Stomach smooth muscle (tissue), 2 donors: ENCODE data around the gene RPL7A.

Source experiments
- H3K27ac ChIP-seq: one replicate; pipeline ENCODE4 v1.7.0; 2013; ENCODE audit warnings: mild to moderate bottlenecking, low read length, inconsistent platforms
- H3K27me3 ChIP-seq, 2 donors: one replicate each; pipeline ENCODE4 v1.7.0; 2013; ENCODE audit warnings: low read length in 2 of 2; ENCODE audit not compliant: insufficient read depth in 2 of 2, control insufficient read depth in 1 of 2
- H3K36me3 ChIP-seq, 2 donors: one replicate each; pipeline ENCODE4 v1.7.0; 2013; ENCODE audit warnings: low read length in 2 of 2; ENCODE audit not compliant: control insufficient read depth in 2 of 2, insufficient read depth in 2 of 2
- H3K4me1 ChIP-seq: one replicate; pipeline ENCODE4 v1.7.0; 2013; ENCODE audit warnings: low read length; ENCODE audit not compliant: control insufficient read depth, insufficient read depth
- H3K4me3 ChIP-seq, 2 donors: one replicate each; pipeline ENCODE4 v1.7.0; 2013; ENCODE audit warnings: low read length in 2 of 2
- H3K9ac ChIP-seq, 2 donors: one replicate each; pipeline ENCODE4 v1.7.0; 2013; ENCODE audit warnings: low read length in 2 of 2, mild to moderate bottlenecking in 1 of 2
- H3K9me3 ChIP-seq, 2 donors: one replicate each; pipeline ENCODE4 v1.7.0; 2013; ENCODE audit warnings: low read length in 2 of 2; ENCODE audit not compliant: control insufficient read depth in 2 of 2
- donor health status: healthy.
- donor health status: Pancreatic carcinoma.

Gene RPL7A

GRCh38 chr9:133379153-133380086 is 31.4 kb downstream of the RPL7A start:
- H3K4me3 ChIP-seq = no peak overlapping the region
- H3K27ac ChIP-seq = no peak overlapping the region
- no peaks in the 10 kb centered on the region for H3K36me3 ChIP-seq
- no peaks in the 10 kb centered on the region for H3K27me3 ChIP-seq
- no peak overlapping the region for H3K9ac ChIP-seq
- peaks cover 0 to 4% of the 10 kb centered on the region in 2 donors for H3K9me3 ChIP-seq
- peaks cover 10% of the 10 kb centered on the region for H3K4me1 ChIP-seq

GRCh38 chr9:133380734-133381133 is 32.7 kb downstream of the RPL7A start:
- Histone ChIP-seq H3K9ac (no peak overlapping the region), H3K4me1 (peaks cover 6% of the 10 kb centered on the region), H3K4me3 (no peak overlapping the region), H3K27me3 (no peaks in the 10 kb centered on the region), H3K9me3 (peaks cover 0 to 4% of the 10 kb centered on the region in 2 donors), H3K27ac (no peak overlapping the region), H3K36me3 (no peaks in the 10 kb centered on the region)

- H3K36me3 ChIP-seq = no peaks in the 10 kb centered on the region
- H3K27ac ChIP-seq = no peak overlapping the region
- peaks cover 0 to 4% of the 10 kb centered on the region in 2 donors for H3K9me3 ChIP-seq
- H3K9ac ChIP-seq = no peak overlapping the region
- H3K27me3 ChIP-seq = no peaks in the 10 kb centered on the region
- H3K4me1 ChIP-seq = no peaks in the 10 kb centered on the region
- no peak overlapping the region for H3K4me3 ChIP-seq
Observed at GRCh38 chr9:133382507-133383141, 34.6 kb downstream of the RPL7A start.

- H3K27me3 ChIP-seq = no peaks in the 10 kb centered on the region
Observed at GRCh38 chr9:133383438-133383837, 35.4 kb downstream of the RPL7A start.

GRCh38 chr9:133384736-133385321 is 36.8 kb downstream of the RPL7A start:
- Histone ChIP-seq H3K36me3 (no peaks in the 10 kb centered on the region), H3K4me1 (no peaks in the 10 kb centered on the region), H3K27me3 (peaks cover 2 to 9% of the 10 kb centered on the region in 2 donors), H3K27ac (no peak overlapping the region), H3K9ac (no peak overlapping the region), H3K4me3 (no peak overlapping the region), H3K9me3 (no peaks in the 10 kb centered on the region)

More at GRCh38 chr9:133383438-133383837, 35.4 kb downstream of the RPL7A start:
- Histone ChIP-seq H3K9ac (no peak overlapping the region), H3K36me3 (no peaks in the 10 kb centered on the region), H3K27ac (no peak overlapping the region), H3K9me3 (no peaks in the 10 kb centered on the region), H3K4me3 (no peak overlapping the region), H3K4me1 (no peaks in the 10 kb centered on the region)

- no peaks in the 10 kb centered on the region for H3K4me1 ChIP-seq
- H3K27me3 ChIP-seq = peaks cover 7 to 10% of the 10 kb centered on the region in 2 donors
- no peaks in the 10 kb centered on the region for H3K9me3 ChIP-seq
- H3K27ac ChIP-seq = no peak overlapping the region
- H3K36me3 ChIP-seq = no peaks in the 10 kb centered on the region
- H3K9ac ChIP-seq = no peak overlapping the region
- no peak overlapping the region for H3K4me3 ChIP-seq
Observed at GRCh38 chr9:133385452-133385851, 37.4 kb downstream of the RPL7A start.

- Histone ChIP-seq H3K4me1 (no peaks in the 10 kb centered on the region), H3K27me3 (peaks cover 10 to 14% of the 10 kb centered on the region in 2 donors), H3K36me3 (no peaks in the 10 kb centered on the region), H3K4me3 (no peak overlapping the region), H3K9ac (no peak overlapping the region), H3K27ac (no peak overlapping the region), H3K9me3 (no peaks in the 10 kb centered on the region)
Observed at GRCh38 chr9:133386338-133386737, 38.3 kb downstream of the RPL7A start.

- H3K27me3 ChIP-seq = peaks cover 10 to 14% of the 10 kb centered on the region in 2 donors
- H3K9ac ChIP-seq = no peak overlapping the region
- H3K36me3 ChIP-seq = no peaks in the 10 kb centered on the region
- H3K27ac ChIP-seq = no peak overlapping the region
- no peaks in the 10 kb centered on the region for H3K9me3 ChIP-seq
- H3K4me3 ChIP-seq = no peak overlapping the region
- H3K4me1 ChIP-seq = no peaks in the 10 kb centered on the region
Observed at GRCh38 chr9:133387680-133388079, 39.7 kb downstream of the RPL7A start.

- Histone ChIP-seq H3K9me3 (no peaks in the 10 kb centered on the region), H3K36me3 (no peaks in the 10 kb centered on the region), H3K27ac (no peak overlapping the region), H3K4me3 (no peak overlapping the region), H3K27me3 (peaks cover 14 to 15% of the 10 kb centered on the region in 2 donors), H3K9ac (no peak overlapping the region), H3K4me1 (no peaks in the 10 kb centered on the region)
Observed at GRCh38 chr9:133389025-133389557, 41.1 kb downstream of the RPL7A start.

- no peak overlapping the region for H3K4me3 ChIP-seq
- no peaks in the 10 kb centered on the region for H3K4me1 ChIP-seq
- no peaks in the 10 kb centered on the region for H3K9me3 ChIP-seq
- no peak overlapping the region for H3K27ac ChIP-seq
- no peaks in the 10 kb centered on the region for H3K36me3 ChIP-seq
- peaks cover 14 to 16% of the 10 kb centered on the region in 2 donors for H3K27me3 ChIP-seq
- H3K9ac ChIP-seq = no peak overlapping the region
Observed at GRCh38 chr9:133389562-133389961, 41.5 kb downstream of the RPL7A start.
